Caco-2 (cell line): ENCODE measurements around the gene OSMR. TPM values are rescaled to one million over a fixed set of nuclear protein-coding genes. Genes with fewer than 3 reads are reported as not detected.

Source experiments
- BruUV-seq: library from RNA; stranded (reverse); fragments of 400-500 nt; replicated peaks from 2 replicates; lab custom pipeline; 2021; lab: Mats Ljungman, UMichigan
- CTCF ChIA-PET: fragments of 300-600 bp; sonication (Branson Sonifier 250); formaldehyde crosslinking; loops from one replicate; lab custom pipeline; 2022; ENCODE audit warnings: antibody characterized with exemption; lab: Charles Lee
- POLR2A ChIA-PET: fragments of 300-600 bp; sonication (Branson Sonifier 250); formaldehyde crosslinking; loops from one replicate; lab custom pipeline; 2022; ENCODE audit warnings: antibody characterized with exemption; lab: Charles Lee
- DNase-seq, 2 experiments: peaks; one replicate each; pipeline versions ENCODE4 v3.0.0 to v3.0.0-alpha.2; 2020 to 2022
- H3K27me3 ChIP-seq: replicated peaks from 2 replicates; pipeline ENCODE4 v1.6.0; 2011; ENCODE audit warnings: low read length; ENCODE audit not compliant: control insufficient read depth, insufficient read depth
- H3K36me3 ChIP-seq: 2 replicates; pipeline ENCODE4 v1.5.1; 2011; ENCODE audit warnings: low read length; ENCODE audit not compliant: control insufficient read depth, insufficient read depth
- H3K4me1 ChIP-seq: fragments of 250-450 bp; sonication (Bioruptor Pico); 2 replicates; pipeline ENCODE4 v1.5.1; 2020; ENCODE audit warnings: mild to moderate bottlenecking
- H3K4me3 ChIP-seq: 2 replicates; pipeline ENCODE4 v1.5.1; 2011; ENCODE audit warnings: low read depth, mild to moderate bottlenecking, control low read depth, low read length
- H3K9me3 ChIP-seq: fragments of 250-450 bp; sonication (Bioruptor Pico); 2 replicates; pipeline ENCODE4 v1.5.1; 2020; ENCODE audit warnings: mild to moderate bottlenecking, moderate library complexity
- H3K27ac Mint-ChIP-seq: one replicate; pipeline ENCODE4 v1.8.0; 2022; ENCODE audit warnings: mixed read lengths; ENCODE audit not compliant: unreplicated experiment
- H3K27me3 Mint-ChIP-seq: one replicate; pipeline ENCODE4 v1.8.0; 2022; ENCODE audit warnings: mixed read lengths; ENCODE audit not compliant: insufficient read depth, unreplicated experiment
- H3K36me3 Mint-ChIP-seq: one replicate; pipeline ENCODE4 v1.8.0; 2022; ENCODE audit warnings: mild to moderate bottlenecking, mixed read lengths; ENCODE audit not compliant: insufficient read depth, unreplicated experiment
- H3K4me1 Mint-ChIP-seq: one replicate; pipeline ENCODE4 v1.8.0; 2022; ENCODE audit warnings: low read depth, mixed read lengths; ENCODE audit not compliant: unreplicated experiment
- H3K4me3 Mint-ChIP-seq: one replicate; pipeline ENCODE4 v1.8.0; 2022; ENCODE audit warnings: mild to moderate bottlenecking, moderate library complexity, mixed read lengths; ENCODE audit not compliant: unreplicated experiment
- H3K9me3 Mint-ChIP-seq: one replicate; pipeline ENCODE4 v1.8.0; 2022; ENCODE audit warnings: mixed read lengths; ENCODE audit not compliant: unreplicated experiment
- CTCF ChIP-seq, 2 experiments: fragments of 200-600 bp in 1 of 2; IDR thresholded peaks; 1 replicate in 1 of 2; 2 replicates in 1 of 2; pipeline versions ENCODE4 v1.5.1 to v1.8.0; 2011 to 2022; ENCODE audit warnings: antibody characterized with exemption in 1 of 2, control low read depth in 1 of 2, inconsistent platforms in 1 of 2, low read depth in 1 of 2, low read length in 1 of 2, mild to moderate bottlenecking in 1 of 2, moderate library complexity in 1 of 2; ENCODE audit not compliant: insufficient read depth in 1 of 2, severe bottlenecking in 1 of 2, unreplicated experiment in 1 of 2
- intact Hi-C: fragments of 100-400 bp; cut with micrococcal nuclease; formaldehyde crosslinking; loops from one replicate; pipeline ENCODE4 v1.10.0; 2022; ENCODE audit not compliant: unreplicated experiment
- total RNA-seq: library from RNA; stranded (reverse); gene quantifications from 2 replicates; pipeline ENCODE4 v1.2.3, GENCODE V29; 2022

Gene OSMR
- total RNA-seq, 1 experiment from 2014 or later = 0.11 TPM

GRCh38 chr5:38832810-38833209 lies 13.0 kb upstream of the OSMR start:
- Mint-ChIP-seq H3K4me3 (no peak overlapping the region), H3K9me3 (no peaks in the 10 kb centered on the region), H3K4me1 (peaks cover 9% of the 10 kb centered on the region), H3K27ac (no peak overlapping the region), H3K27me3 (peaks cover 4% of the 10 kb centered on the region), H3K36me3 (no peaks in the 10 kb centered on the region)
- Histone ChIP-seq H3K36me3 (no peaks in the 10 kb centered on the region), H3K4me1 (no peaks in the 10 kb centered on the region), H3K9me3 (no peaks in the 10 kb centered on the region), H3K27me3 (no peaks in the 10 kb centered on the region), H3K4me3 (no peak overlapping the region)
- POLR2A ChIA-PET = interaction anchor here (0.6 kb wide), 1 partner anchor 591 kb away, joined by 3 read pairs; no protein-coding TSS in a partner anchor
- CTCF ChIA-PET = interaction anchor here (1.2 to 1.7 kb wide), 3 partner anchors 89 to 412 kb away, joined by 3 to 5 read pairs (median 4); no protein-coding TSS in a partner anchor
- intact Hi-C loops = no loop called here
- no peak for TF ChIP-seq CTCF (IDR thresholded peaks at IDR 0.05; ENCODE audit: insufficient read depth in 1 of 2, low read depth in 1 of 2, low read length in 1 of 2, severe bottlenecking in 1 of 2, unreplicated experiment in 1 of 2)
- no TSS peak for BruUV-seq
- no peak for DNase-seq

- H3K27ac Mint-ChIP-seq = no peak overlapping the region
- H3K4me1 ChIP-seq = no peaks in the 10 kb centered on the region
- H3K9me3 Mint-ChIP-seq = no peaks in the 10 kb centered on the region
- peaks cover 9% of the 10 kb centered on the region for H3K4me1 Mint-ChIP-seq
- ChIA-PET POLR2A (no interaction called here), CTCF (no interaction called here)
- H3K27me3 Mint-ChIP-seq = no peaks in the 10 kb centered on the region
- H3K36me3 Mint-ChIP-seq = no peaks in the 10 kb centered on the region
- H3K36me3 ChIP-seq = no peaks in the 10 kb centered on the region
- H3K27me3 ChIP-seq = no peaks in the 10 kb centered on the region
- BruUV-seq = no TSS peak
- intact Hi-C loops = no loop called here
- TF ChIP-seq CTCF (IDR thresholded peaks at IDR 0.05; ENCODE audit: insufficient read depth in 1 of 2, low read depth in 1 of 2, low read length in 1 of 2, severe bottlenecking in 1 of 2, unreplicated experiment in 1 of 2) = no peak
- no peak for DNase-seq
- H3K4me3 Mint-ChIP-seq = no peak overlapping the region
- no peak overlapping the region for H3K4me3 ChIP-seq
- peaks cover 4% of the 10 kb centered on the region; the same call in 1 of the 2 replicates for H3K9me3 ChIP-seq
Measured at GRCh38 chr5:38835887-38836286, 9.9 kb upstream of the OSMR start.

GRCh38 chr5:38837416-38837815 lies 8.4 kb upstream of the OSMR start:
- Mint-ChIP-seq H3K4me3 (no peak overlapping the region), H3K4me1 (no peaks in the 10 kb centered on the region), H3K27me3 (no peaks in the 10 kb centered on the region), H3K36me3 (no peaks in the 10 kb centered on the region), H3K27ac (no peak overlapping the region), H3K9me3 (no peaks in the 10 kb centered on the region)
- CTCF ChIA-PET = no interaction called here
- POLR2A ChIA-PET = no interaction called here
- Histone ChIP-seq H3K36me3 (no peaks in the 10 kb centered on the region), H3K27me3 (no peaks in the 10 kb centered on the region), H3K4me1 (no peaks in the 10 kb centered on the region), H3K4me3 (no peak overlapping the region), H3K9me3 (peaks cover 4% of the 10 kb centered on the region; the same call in 1 of the 2 replicates)
- no peak for TF ChIP-seq CTCF (IDR thresholded peaks at IDR 0.05; ENCODE audit: insufficient read depth in 1 of 2, low read depth in 1 of 2, low read length in 1 of 2, severe bottlenecking in 1 of 2, unreplicated experiment in 1 of 2)
- intact Hi-C loops = no loop called here
- DNase-seq = no peak
- no TSS peak for BruUV-seq
